NB4 (cell line): ENCODE measurements around the gene ROBO1.

Experiments used
- POLR2A ChIP-seq: IDR thresholded peaks from 2 replicates; pipeline ENCODE4 v1.6.1; 2011; ENCODE audit warnings: mild to moderate bottlenecking; ENCODE audit not compliant: insufficient read length; ENCODE audit errors: extremely low read depth
- TF ChIP-seq, protein P1 (sequence below): IDR thresholded peaks from one replicate; pipeline ENCODE4 v1.5.1; 2012; ENCODE audit warnings: low read depth, low read length

DNA sequence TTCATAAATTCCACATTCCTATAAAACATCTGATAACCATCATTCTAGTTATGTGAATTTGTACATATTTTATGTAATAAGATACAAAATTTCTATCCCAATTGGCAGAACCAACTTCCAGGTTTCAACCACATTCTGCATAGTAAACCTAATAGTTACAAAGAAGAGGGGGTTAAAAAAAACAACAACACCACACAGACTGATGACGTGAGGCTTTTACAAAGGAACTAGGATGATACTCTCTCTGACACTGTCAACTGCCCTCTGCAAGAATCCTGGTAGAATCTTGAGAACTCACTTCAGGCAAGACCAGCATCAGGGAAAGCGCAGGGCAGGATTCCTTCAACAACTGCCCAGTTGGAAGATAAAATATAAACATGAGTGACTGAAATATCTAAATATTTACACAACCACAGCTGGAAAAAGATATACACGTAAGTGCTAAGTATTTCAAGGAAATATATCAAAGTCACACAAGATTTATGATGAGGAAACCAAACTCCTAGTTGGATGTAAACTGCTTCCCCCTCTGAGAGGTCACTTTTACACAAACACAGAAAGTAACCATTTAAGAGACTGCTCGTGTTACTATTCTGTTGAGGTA lies 816.4 kb downstream of the ROBO1 start:
- TF ChIP-seq, protein P1, sequence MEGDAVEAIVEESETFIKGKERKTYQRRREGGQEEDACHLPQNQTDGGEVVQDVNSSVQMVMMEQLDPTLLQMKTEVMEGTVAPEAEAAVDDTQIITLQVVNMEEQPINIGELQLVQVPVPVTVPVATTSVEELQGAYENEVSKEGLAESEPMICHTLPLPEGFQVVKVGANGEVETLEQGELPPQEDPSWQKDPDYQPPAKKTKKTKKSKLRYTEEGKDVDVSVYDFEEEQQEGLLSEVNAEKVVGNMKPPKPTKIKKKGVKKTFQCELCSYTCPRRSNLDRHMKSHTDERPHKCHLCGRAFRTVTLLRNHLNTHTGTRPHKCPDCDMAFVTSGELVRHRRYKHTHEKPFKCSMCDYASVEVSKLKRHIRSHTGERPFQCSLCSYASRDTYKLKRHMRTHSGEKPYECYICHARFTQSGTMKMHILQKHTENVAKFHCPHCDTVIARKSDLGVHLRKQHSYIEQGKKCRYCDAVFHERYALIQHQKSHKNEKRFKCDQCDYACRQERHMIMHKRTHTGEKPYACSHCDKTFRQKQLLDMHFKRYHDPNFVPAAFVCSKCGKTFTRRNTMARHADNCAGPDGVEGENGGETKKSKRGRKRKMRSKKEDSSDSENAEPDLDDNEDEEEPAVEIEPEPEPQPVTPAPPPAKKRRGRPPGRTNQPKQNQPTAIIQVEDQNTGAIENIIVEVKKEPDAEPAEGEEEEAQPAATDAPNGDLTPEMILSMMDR = no peak
- no peak for TF ChIP-seq POLR2A
